RWPE1 (cell line): ENCODE results near the gene ATP8A1.
"Not testable (repeated sequence)": the region's sequence is repeated elsewhere in the genome, so short reads cannot be mapped to it uniquely, and the experiment has no call there.

Experiments
- CTCF ChIA-PET: fragments of 350-600 bp; sonication (Branson Sonifier 250); formaldehyde crosslinking; extraction: SDS; loops from one replicate; lab custom pipeline; 2021; lab: Yijun Ruan, JAX
- POLR2A ChIA-PET: fragments of 400-600 bp; formaldehyde crosslinking; extraction: SDS; loops from one replicate; lab custom pipeline; 2020; ENCODE audit warnings: antibody characterized with exemption; ENCODE audit not compliant: low non-redundant PET; lab: Yijun Ruan, JAX
- DNase-seq: peaks from one replicate; pipeline ENCODE4 v3.0.0; 2012; ENCODE audit warnings: low spot score
- H3K27ac ChIP-seq: fragments of 450-650 bp; 2 replicates; pipeline ENCODE4 v1.5.1; 2017
- TF ChIP-seq, protein P1 (sequence below): fragments of 450-650 bp; conservative IDR thresholded peaks from 2 replicates; pipeline ENCODE4 v1.5.1; 2017; ENCODE audit warnings: low read depth, mild to moderate bottlenecking

Gene ATP8A1

DNA sequence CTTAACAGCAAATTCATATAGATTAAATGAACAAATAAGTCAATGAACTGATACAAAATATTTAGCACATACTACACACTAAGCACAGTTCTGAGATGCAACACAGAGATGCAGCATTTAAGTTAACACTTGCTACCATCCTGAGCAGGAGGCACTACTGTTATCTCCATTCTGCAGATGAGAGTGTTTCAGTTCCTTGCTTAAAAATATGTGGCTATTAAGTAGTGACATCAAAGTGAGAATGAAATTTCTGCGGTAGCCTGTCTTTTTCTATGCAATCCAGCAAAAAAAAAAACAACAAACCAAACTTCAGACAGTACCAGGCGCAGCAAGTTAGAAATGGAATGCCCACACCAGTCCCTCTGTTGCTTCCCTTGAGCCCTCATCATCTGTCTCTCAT is 168.8 kb downstream of the ATP8A1 start:
- ChIA-PET POLR2A (no interaction called here), CTCF (no interaction called here)
- H3K27ac ChIP-seq: no peak overlapping the region
- TF ChIP-seq, protein P1, sequence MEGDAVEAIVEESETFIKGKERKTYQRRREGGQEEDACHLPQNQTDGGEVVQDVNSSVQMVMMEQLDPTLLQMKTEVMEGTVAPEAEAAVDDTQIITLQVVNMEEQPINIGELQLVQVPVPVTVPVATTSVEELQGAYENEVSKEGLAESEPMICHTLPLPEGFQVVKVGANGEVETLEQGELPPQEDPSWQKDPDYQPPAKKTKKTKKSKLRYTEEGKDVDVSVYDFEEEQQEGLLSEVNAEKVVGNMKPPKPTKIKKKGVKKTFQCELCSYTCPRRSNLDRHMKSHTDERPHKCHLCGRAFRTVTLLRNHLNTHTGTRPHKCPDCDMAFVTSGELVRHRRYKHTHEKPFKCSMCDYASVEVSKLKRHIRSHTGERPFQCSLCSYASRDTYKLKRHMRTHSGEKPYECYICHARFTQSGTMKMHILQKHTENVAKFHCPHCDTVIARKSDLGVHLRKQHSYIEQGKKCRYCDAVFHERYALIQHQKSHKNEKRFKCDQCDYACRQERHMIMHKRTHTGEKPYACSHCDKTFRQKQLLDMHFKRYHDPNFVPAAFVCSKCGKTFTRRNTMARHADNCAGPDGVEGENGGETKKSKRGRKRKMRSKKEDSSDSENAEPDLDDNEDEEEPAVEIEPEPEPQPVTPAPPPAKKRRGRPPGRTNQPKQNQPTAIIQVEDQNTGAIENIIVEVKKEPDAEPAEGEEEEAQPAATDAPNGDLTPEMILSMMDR: no peak
- DNase-seq: no peak

- CTCF ChIA-PET: no interaction called here
- no peak overlapping the region for H3K27ac ChIP-seq
- TF ChIP-seq, protein P1: no peak
Observed at GRCh38 chr4:42487230-42487629, 169.7 kb downstream of the ATP8A1 start.

GRCh38 chr4:42486156-42486555 is 170.7 kb downstream of the ATP8A1 start:
- H3K27ac ChIP-seq, DNase-seq, POLR2A ChIA-PET: not testable (repeated sequence)
- CTCF ChIA-PET: interaction anchor here (0.6 kb wide), 1 partner anchor 406 kb away, joined by 4 read pairs; no protein-coding TSS in a partner anchor

More at GRCh38 chr4:42487230-42487629, 169.7 kb downstream of the ATP8A1 start:
- POLR2A ChIA-PET: no interaction called here
- no peak for DNase-seq

- DNase-seq: no peak
- no peak overlapping the region for H3K27ac ChIP-seq
- TF ChIP-seq, protein P1: no peak
- CTCF ChIA-PET: no interaction called here
- POLR2A ChIA-PET: no interaction called here
Observed at GRCh38 chr4:42484630-42485029, 172.3 kb downstream of the ATP8A1 start.

GRCh38 chr4:42483426-42484379 is 173.2 kb downstream of the ATP8A1 start:
- POLR2A ChIA-PET: no interaction called here
- H3K27ac ChIP-seq: no peak overlapping the region
- DNase-seq: no peak
- TF ChIP-seq, protein P1: no peak
- CTCF ChIA-PET: interaction anchor here (0.6 kb wide), 1 partner anchor 199 kb away, joined by 3 read pairs; no protein-coding TSS in a partner anchor

- no peak for DNase-seq
- H3K27ac ChIP-seq: no peak overlapping the region
- TF ChIP-seq, protein P1: no peak
- ChIA-PET CTCF (interaction anchor here (0.6 kb wide), 2 partner anchors 13 to 198 kb away, joined by 3 to 7 read pairs; no protein-coding TSS in a partner anchor), POLR2A (no interaction called here)
Observed at GRCh38 chr4:42482516-42483327, 174.2 kb downstream of the ATP8A1 start.
